Activated B cell treated with CpG ODN at 0.5 μM for 24 hours (primary cell): ENCODE data around the gene HACD2. TPM values are rescaled to one million over a fixed set of nuclear protein-coding genes. Genes with fewer than 3 reads are reported as not detected.

Experiments used
- ATAC-seq: fragments of 200-7000 bp; cut with Tn5 transposase; one replicate; pipeline ENCODE4 v1.10.0; 2021; ENCODE audit warnings: low read depth, mild to moderate bottlenecking, moderate library complexity
- CTCF ChIA-PET: fragments of 350-600 bp; sonication (Branson Sonifier 250); formaldehyde crosslinking; loops from one replicate; lab custom pipeline; 2021; ENCODE audit warnings: antibody characterized with exemption; lab: Charles Lee
- POLR2A ChIA-PET: fragments of 350-600 bp; sonication (Branson Sonifier 250); formaldehyde crosslinking; loops from one replicate; lab custom pipeline; 2021; ENCODE audit warnings: antibody characterized with exemption; lab: Charles Lee
- DNase-seq: peaks from one replicate; pipeline ENCODE4 v3.0.0; 2022
- H3K27ac Mint-ChIP-seq: one replicate; pipeline ENCODE4 v1.8.0; 2020; ENCODE audit warnings: mixed read lengths
- H3K27me3 Mint-ChIP-seq: one replicate; pipeline ENCODE4 v1.8.0; 2021; ENCODE audit warnings: mixed read lengths
- H3K36me3 Mint-ChIP-seq: one replicate; pipeline ENCODE4 v1.8.0; 2021; ENCODE audit warnings: low read depth, mixed read lengths
- H3K4me1 Mint-ChIP-seq: one replicate; pipeline ENCODE4 v1.8.0; 2021; ENCODE audit warnings: mixed read lengths
- H3K4me3 Mint-ChIP-seq: one replicate; pipeline ENCODE4 v1.8.0; 2020; ENCODE audit warnings: mild to moderate bottlenecking, mixed read lengths
- H3K9me3 Mint-ChIP-seq: one replicate; pipeline ENCODE4 v1.8.0; 2020; ENCODE audit warnings: mixed read lengths
- CTCF ChIP-seq: fragments of 200-600 bp; IDR thresholded peaks from one replicate; pipeline ENCODE4 v1.8.0; 2022; ENCODE audit warnings: antibody characterized with exemption, mild to moderate bottlenecking
- intact Hi-C: fragments of 100-400 bp; cut with micrococcal nuclease; formaldehyde crosslinking; loops from one replicate; pipeline ENCODE4 v1.15.1; 2024
- total RNA-seq: library from RNA; stranded (reverse); gene quantifications from 2 replicates; pipeline ENCODE4 v1.2.3, GENCODE V29; 2022

HACD2 gene
- total RNA-seq, 1 donor from 2014 or later: 32.9 TPM

GRCh38 chr3:123476967-123477750 lies 107.7 kb downstream of the HACD2 start:
- DNase-seq (no peak), ATAC-seq (no peak)
- Mint-ChIP-seq H3K4me1 (peaks cover 2% of the 10 kb centered on the region), H3K4me3 (no peak overlapping the region), H3K36me3 (no peaks in the 10 kb centered on the region), H3K27me3 (peaks cover 28% of the 10 kb centered on the region), H3K9me3 (no peaks in the 10 kb centered on the region), H3K27ac (no peak overlapping the region)
- ChIA-PET POLR2A (no interaction called here), CTCF (no interaction called here)
- TF ChIP-seq CTCF: no peak
- intact Hi-C loops: no loop called here

GRCh38 chr3:123475786-123476185 lies 109.1 kb downstream of the HACD2 start:
- ATAC-seq: no peak
- H3K4me3 Mint-ChIP-seq: no peak overlapping the region
- no peaks in the 10 kb centered on the region for H3K9me3 Mint-ChIP-seq
- DNase-seq: no peak
- no peak overlapping the region for H3K27ac Mint-ChIP-seq
- H3K36me3 Mint-ChIP-seq: no peaks in the 10 kb centered on the region
- peaks cover 2% of the 10 kb centered on the region for H3K4me1 Mint-ChIP-seq
- TF ChIP-seq CTCF: no peak
- CTCF ChIA-PET: no interaction called here
- intact Hi-C loops: no loop called here
- peaks cover 28% of the 10 kb centered on the region for H3K27me3 Mint-ChIP-seq
- POLR2A ChIA-PET: no interaction called here

GRCh38 chr3:123471106-123471505 lies 113.7 kb downstream of the HACD2 start:
- peaks cover 21% of the 10 kb centered on the region for H3K27me3 Mint-ChIP-seq
- no peaks in the 10 kb centered on the region for H3K36me3 Mint-ChIP-seq
- no peaks in the 10 kb centered on the region for H3K9me3 Mint-ChIP-seq
- no peaks in the 10 kb centered on the region for H3K4me1 Mint-ChIP-seq
- H3K27ac Mint-ChIP-seq: no peak overlapping the region
- ChIA-PET CTCF (no interaction called here), POLR2A (no interaction called here)
- DNase-seq (no peak), ATAC-seq (no peak)
- no peak overlapping the region for H3K4me3 Mint-ChIP-seq
- intact Hi-C loops: no loop called here
- TF ChIP-seq CTCF: no peak

- H3K4me1 Mint-ChIP-seq: no peaks in the 10 kb centered on the region
- ATAC-seq: no peak
- POLR2A ChIA-PET: no interaction called here
These were observed 115.4 kb downstream of the HACD2 start for GRCh38 chr3:123469323-123469995.

More at GRCh38 chr3:123469323-123469995, 115.4 kb downstream of the HACD2 start:
- TF ChIP-seq CTCF: no peak
- H3K27me3 Mint-ChIP-seq: peaks cover 14% of the 10 kb centered on the region
- H3K27ac Mint-ChIP-seq: no peak overlapping the region
- no peaks in the 10 kb centered on the region for H3K9me3 Mint-ChIP-seq
- DNase-seq: no peak
- CTCF ChIA-PET: no interaction called here
- intact Hi-C loops: no loop called here
- H3K36me3 Mint-ChIP-seq: no peaks in the 10 kb centered on the region
- H3K4me3 Mint-ChIP-seq: no peak overlapping the region
